K562 (cell line): ENCODE results near the gene DRICH1. TPM values are rescaled to one million over a fixed set of nuclear protein-coding genes. Genes with fewer than 3 reads are reported as not detected.
"Not testable (repeated sequence)": the region's sequence is repeated elsewhere in the genome, so short reads cannot be mapped to it uniquely, and the experiment has no call there.

Experiments used
- ATAC-seq: fragments of 200-7000 bp; cut with Tn5 transposase; 3 replicates; pipeline ENCODE4 v1.9.1; 2020; ENCODE audit warnings: moderate library complexity
- BruUV-seq: library from RNA; stranded (reverse); fragments of 400-500 nt; replicated peaks from 2 replicates; lab custom pipeline; 2021; lab: Mats Ljungman, UMichigan
- CTCF ChIA-PET: fragments of 300-600 bp; formaldehyde crosslinking; extraction: SDS; loops from one replicate; lab custom pipeline; 2021; ENCODE audit warnings: low intra/inter-chr PET ratio; lab: Yijun Ruan, JAX
- POLR2A ChIA-PET: fragments of 300-600, 350-650 bp; sonication (Branson Sonifier 250); formaldehyde crosslinking; extraction: SDS; loops from one replicate; lab custom pipeline; 2021; ENCODE audit warnings: antibody characterized with exemption, inconsistent platforms; lab: Yijun Ruan, JAX
- DNase-seq, 4 experiments: peaks; one replicate each; pipeline versions ENCODE4 v3.0.0 to v3.0.0-alpha.2; 2011 to 2018; ENCODE audit warnings: low spot score in 3 of 4, mixed read lengths in 3 of 4; ENCODE audit errors: extremely low read depth in 1 of 4
- FAIRE-seq: peaks from 2 replicates; lab custom pipeline; 2011; peaks lifted over from hg19 to GRCh38; lab: Jason Lieb, UNC
- H2AFZ ChIP-seq: 2 replicates; pipeline ENCODE4 v1.6.0; 2011; ENCODE audit warnings: low read depth, low read length, control low read depth, inconsistent platforms
- H3K27ac ChIP-seq: fragments of 200-600 bp; 3 replicates; pipeline ENCODE4 v1.8.0; 2011; ENCODE audit warnings: low read depth, mild to moderate bottlenecking, control low read depth, inconsistent platforms, low read length, moderate library complexity, mixed read lengths; ENCODE audit errors: extremely low read depth
- H3K27me3 ChIP-seq, 2 experiments: fragments of 300-600 bp in 1 of 2; 2 replicates in 1 of 2; 3 replicates in 1 of 2; pipeline versions ENCODE4 v1.6.0 to v1.8.0; 2011; ENCODE audit warnings: inconsistent platforms in 2 of 2, low read length in 2 of 2, mild to moderate bottlenecking in 1 of 2, mixed read lengths in 1 of 2, moderate library complexity in 1 of 2; ENCODE audit not compliant: control insufficient read depth in 2 of 2, insufficient read depth in 2 of 2
- H3K36me3 ChIP-seq: fragments of 300-600 bp; 3 replicates; pipeline ENCODE4 v1.8.0; 2011; ENCODE audit warnings: mild to moderate bottlenecking, low read length, inconsistent platforms; ENCODE audit not compliant: control insufficient read depth, insufficient read depth
- H3K4me1 ChIP-seq, 2 experiments: fragments of 200-600 bp in 1 of 2; replicated peaks in 1 of 2; 2 replicates in 1 of 2; 3 replicates in 1 of 2; pipeline versions ENCODE4 v1.5.1 to v1.8.0; 2011; ENCODE audit warnings: inconsistent platforms in 2 of 2, low read length in 2 of 2, mild to moderate bottlenecking in 1 of 2, mixed read lengths in 1 of 2, moderate library complexity in 1 of 2; ENCODE audit not compliant: control insufficient read depth in 2 of 2, insufficient read depth in 2 of 2
- H3K4me2 ChIP-seq: 2 replicates; pipeline ENCODE4 v1.6.1; 2011; ENCODE audit warnings: low read length, control low read depth, inconsistent platforms, mixed read lengths; ENCODE audit not compliant: insufficient read depth
- H3K4me3 ChIP-seq: fragments of 200-600 bp; sonication (generic), shearing (Covaris generic); 2 replicates; pipeline ENCODE4 v1.5.1; 2016; ENCODE audit warnings: control low read depth, inconsistent platforms
- H3K79me2 ChIP-seq: fragments of 200-600 bp; 3 replicates; pipeline ENCODE4 v1.8.0; 2011; ENCODE audit warnings: low read length, inconsistent platforms; ENCODE audit not compliant: control insufficient read depth, insufficient read depth
- H3K9ac ChIP-seq, 2 experiments: 2 replicates each; pipeline versions ENCODE4 v1.6.0 to v1.6.1; 2011; ENCODE audit warnings: low read depth in 2 of 2, low read length in 2 of 2, control low read depth in 1 of 2, inconsistent platforms in 1 of 2, mild to moderate bottlenecking in 1 of 2, mixed read lengths in 1 of 2; ENCODE audit not compliant: insufficient read depth in 1 of 2
- H3K9me1 ChIP-seq: one replicate; pipeline ENCODE4 v1.6.0; 2011; ENCODE audit warnings: inconsistent platforms, mild to moderate bottlenecking, low read length, moderate library complexity; ENCODE audit not compliant: control insufficient read depth, insufficient read depth
- H3K9me3 ChIP-seq: replicated peaks from 2 replicates; pipeline ENCODE4 v1.5.1; 2011; ENCODE audit warnings: low read depth, low read length, inconsistent platforms; ENCODE audit not compliant: control insufficient read depth, insufficient read depth
- H4K20me1 ChIP-seq: replicated peaks from 2 replicates; pipeline ENCODE4 v1.6.1; 2011; ENCODE audit warnings: low read length, inconsistent platforms, mixed read lengths; ENCODE audit not compliant: control insufficient read depth, insufficient read depth
- ATF7 ChIP-seq: fragments of 450-650 bp; IDR thresholded peaks from 2 replicates; pipeline ENCODE4 v1.7.1; 2014; ENCODE audit warnings: mild to moderate bottlenecking, moderate library complexity
- GTF2F1 ChIP-seq: IDR thresholded peaks from 2 replicates; pipeline ENCODE4 v1.6.1; 2011; ENCODE audit warnings: low read depth, low read length, improper control_type of control experiment
- HDAC6 ChIP-seq: IDR thresholded peaks from 2 replicates; pipeline ENCODE4 v1.6.1; 2012; ENCODE audit warnings: low read depth, mild to moderate bottlenecking, control low read depth, inconsistent platforms, low read length, moderate library complexity
- HDGF ChIP-seq: fragments of 450-650 bp; IDR thresholded peaks from 2 replicates; pipeline ENCODE4 v1.6.1; 2016
- KAT8 ChIP-seq: fragments of 450-650 bp; IDR thresholded peaks from 2 replicates; pipeline ENCODE4 v1.6.1; 2016; ENCODE audit warnings: low read depth, mild to moderate bottlenecking
- SRF ChIP-seq, 2 experiments: fragments of 250-450, 450-650 bp in 1 of 2; sonication (Bioruptor Pico) in 1 of 2; sonication (generic) in 1 of 2; formaldehyde crosslinking; IDR thresholded peaks; 2 replicates each; pipeline versions ENCODE4 v1.5.0 to v1.5.1; 2020 to 2022; ENCODE audit warnings: mild to moderate bottlenecking in 1 of 2, missing genetic modification reagents in 1 of 2
- TCFL5 ChIP-seq: fragments of 250-450 bp; sonication (Bioruptor Pico); conservative IDR thresholded peaks from 2 replicates; pipeline ENCODE4 v1.6.1; 2021; ENCODE audit warnings: mild to moderate bottlenecking, moderate library complexity, matching md5 sums
- WGBS: fragments of 100-300 bp; shearing (Covaris generic); methylation state at CpG from one replicate; pipeline ENCODE4 v1.1.6; 2016; ENCODE audit warnings: low coverage, mixed read lengths; ENCODE audit not compliant: insufficient coverage; ENCODE audit errors: missing lambda C conversion rate; 5-methylcytosine and 5-hydroxymethylcytosine counted together
- in situ Hi-C: fragments of 300-500 bp; cut with MboI; formaldehyde crosslinking; loops from 4 replicates; pipeline ENCODE4 v1.15.0; 2018; ENCODE audit warnings: inconsistent platforms, mixed read lengths
- intact Hi-C: fragments of 100-400 bp; cut with micrococcal nuclease; formaldehyde crosslinking; loops from 2 replicates; pipeline ENCODE4 v1.14.2; 2022
- polyA plus RNA-seq, 8 experiments: library from polyadenylated mRNA; depleted of rRNA in 4 of 8; stranded (reverse) in 5 of 8; unstranded in 3 of 8; fragments of >200 nt; fragmentation: Nextera tagmentation in 2 of 8; fragmentation: Illumina TruSeq in 1 of 8; extraction: Ambion mirVana in 2 of 8; extraction: Trizol in 1 of 8; gene quantifications; 2 replicates each; pipeline versions ENCODE4 v1.2.1 to v1.2.3, GENCODE V29; 2011 to 2014; ENCODE audit warnings: inconsistent platforms in 1 of 8, missing spikeins in 1 of 8
- total RNA-seq, 7 experiments: library from RNA; depleted of rRNA in 6 of 7; stranded (reverse); fragments of >200 nt in 6 of 7; fragmentation: Illumina TruSeq in 2 of 7; extraction: Trizol in 2 of 7; gene quantifications; 2 replicates each; pipeline versions ENCODE4 v1.2.1 to v1.2.3, GENCODE V29; 2011 to 2021; ENCODE audit warnings: low replicate concordance in 1 of 7
- TF ChIP-seq, protein P1 (sequence below), 2 experiments: fragments of 450-650 bp in 1 of 2; sonication (generic) in 1 of 2; formaldehyde crosslinking in 1 of 2; IDR thresholded peaks in 1 of 2; conservative IDR thresholded peaks in 1 of 2; 2 replicates each; pipeline versions ENCODE4 v1.6.1 to v1.8.1; 2016 to 2023; ENCODE audit warnings: mild to moderate bottlenecking in 2 of 2, moderate library complexity in 2 of 2, inconsistent platforms in 1 of 2, missing genetic modification reagents in 1 of 2

DRICH1 gene
- total and polyA plus RNA-seq, 9 of the 15 experiments (the other 6 are each of a cell fraction or from before 2014, with no cell fraction given) = 0.07 to 0.36 (median 0.14) TPM; not detected in 2

DNA sequence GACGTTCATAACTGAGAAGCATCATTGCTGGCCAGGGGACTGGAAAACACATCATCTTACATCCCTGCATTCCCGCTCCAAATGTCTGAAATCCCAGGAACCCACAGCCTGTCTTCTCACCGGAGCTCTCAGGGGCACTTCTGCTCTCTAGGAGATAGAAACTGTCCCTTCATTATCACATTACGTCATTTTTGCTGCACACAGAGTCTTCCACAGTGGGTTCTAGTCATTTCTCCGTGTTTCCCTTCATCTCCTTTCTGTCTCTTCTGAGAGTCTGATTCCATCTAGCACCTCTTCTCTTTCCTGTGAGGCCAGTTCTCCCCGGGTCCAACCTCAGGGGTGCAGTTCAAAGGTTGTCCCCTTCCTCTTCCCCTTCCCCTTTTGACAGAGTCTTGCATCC is 36.2 kb downstream of the DRICH1 start:
- H3K36me3 ChIP-seq, H3K9me3 ChIP-seq, H2AFZ ChIP-seq, H3K9me1 ChIP-seq, POLR2A ChIA-PET, H3K27ac ChIP-seq, H4K20me1 ChIP-seq, H3K79me2 ChIP-seq, H3K4me1 ChIP-seq, ATAC-seq, intact Hi-C loops, CTCF ChIA-PET, FAIRE-seq, H3K27me3 ChIP-seq, H3K4me2 ChIP-seq, H3K4me3 ChIP-seq, H3K9ac ChIP-seq, DNase-seq, BruUV-seq: not testable (repeated sequence)
- TF ChIP-seq, protein P1, sequence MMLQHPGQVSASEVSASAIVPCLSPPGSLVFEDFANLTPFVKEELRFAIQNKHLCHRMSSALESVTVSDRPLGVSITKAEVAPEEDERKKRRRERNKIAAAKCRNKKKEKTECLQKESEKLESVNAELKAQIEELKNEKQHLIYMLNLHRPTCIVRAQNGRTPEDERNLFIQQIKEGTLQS (IDR thresholded peaks at IDR 0.05) = peak; percentile 33
- TF ChIP-seq, protein P1 (CRISPR knock-in tag; conservative IDR thresholded peaks at IDR 0.05) = not testable (repeated sequence)
- TF ChIP-seq ATF7 = peak; percentile 72; the same call in 1 of the 2 replicates
- WGBS = 0% methylated on average over 6 of the region's 6 CpGs
- in situ Hi-C loops = loop anchor here (5.0 to 25.0 kb wide), 4 partner anchors 51 to 1836 kb away; no protein-coding TSS in a partner anchor

DNA sequence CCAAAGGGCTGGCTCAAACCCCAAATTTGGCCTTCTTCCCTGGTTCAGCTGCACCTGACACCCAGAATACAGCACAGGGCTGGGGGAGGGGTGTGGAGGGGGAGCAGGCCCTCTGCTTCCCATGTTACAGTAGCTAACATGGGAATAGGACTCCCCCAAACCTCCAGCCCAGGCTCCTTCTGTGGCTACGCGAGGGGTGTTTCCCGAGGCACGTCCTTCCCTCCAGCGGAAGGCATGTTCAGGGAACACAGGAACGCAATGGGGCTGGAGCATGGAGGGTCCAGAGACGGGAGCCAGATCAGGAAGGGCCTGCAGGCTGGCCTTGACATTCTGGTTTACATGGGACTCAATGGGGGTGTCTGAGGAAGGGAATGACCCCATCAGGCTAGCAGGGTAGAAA is 40.3 kb downstream of the DRICH1 start:
- in situ Hi-C loops = loop anchor here (10.0 to 25.0 kb wide), 3 partner anchors 47 to 630 kb away; no protein-coding TSS in a partner anchor
- BruUV-seq = no TSS peak
- no peak overlapping the region for H3K4me3 ChIP-seq
- H3K27ac ChIP-seq = no peak overlapping the region
- H3K4me2 ChIP-seq = no peak overlapping the region
- no peak for DNase-seq
- intact Hi-C loops = loop anchor here (1.0 kb wide), 1 partner anchor 50 kb away; no protein-coding TSS in a partner anchor
- H3K4me1 ChIP-seq = no peaks in the 10 kb centered on the region; a peak in 1 of 5 replicates
- no peaks in the 10 kb centered on the region for H3K9me3 ChIP-seq
- no peak overlapping the region for H2AFZ ChIP-seq
- H4K20me1 ChIP-seq = no peaks in the 10 kb centered on the region
- no peaks in the 10 kb centered on the region for H3K36me3 ChIP-seq
- POLR2A ChIA-PET = no interaction called here
- no peak for ATAC-seq
- 17% methylated on average over 7 of the region's 7 CpGs for WGBS
- H3K79me2 ChIP-seq = no peaks in the 10 kb centered on the region
- H3K9me1 ChIP-seq = no peaks in the 10 kb centered on the region
- TF ChIP-seq HDGF = no peak
- TF ChIP-seq TCFL5 (CRISPR knock-in tag) = no peak
- no peak for TF ChIP-seq SRF (CRISPR knock-in tag; IDR thresholded peaks at IDR 0.05)
- TF ChIP-seq KAT8 = no peak
- no peak for TF ChIP-seq HDAC6
- no peak for TF ChIP-seq GTF2F1
- TF ChIP-seq, all 486 proteins: peak for 0
- H3K9ac ChIP-seq = no peak overlapping the region
- FAIRE-seq = no peak
- CTCF ChIA-PET = interaction anchor here (0.5 to 2.0 kb wide), 4 partner anchors 48 to 210 kb away, joined by 3 to 6 read pairs (median 4); no protein-coding TSS in a partner anchor
- H3K27me3 ChIP-seq = no peaks in the 10 kb centered on the region
